HepG2 (cell line): ENCODE results near the gene RAB24. TPM values are rescaled to one million over a fixed set of nuclear protein-coding genes. Genes with fewer than 3 reads are reported as not detected.

Experiments
- ADNP ChIP-seq: sonication (generic); formaldehyde crosslinking; IDR thresholded peaks from 2 replicates; pipeline ENCODE4 v1.4.0; 2020; ENCODE audit warnings: missing genetic modification reagents
- EED ChIP-seq: sonication (generic); formaldehyde crosslinking; IDR thresholded peaks from 2 replicates; pipeline ENCODE4 v1.5.0; 2020; ENCODE audit warnings: mild to moderate bottlenecking, missing genetic modification reagents
- HNRNPLL ChIP-seq: fragments of 200-400 bp; formaldehyde crosslinking; IDR thresholded peaks from 2 replicates; pipeline ENCODE4 v1.6.1; 2017; ENCODE audit warnings: mild to moderate bottlenecking, low read depth, low read length; ENCODE audit not compliant: poor library complexity, severe bottlenecking
- KIAA2018 ChIP-seq: sonication (generic); formaldehyde crosslinking; IDR thresholded peaks from 2 replicates; pipeline ENCODE4 v1.5.0; 2020; ENCODE audit warnings: mild to moderate bottlenecking, missing genetic modification reagents, borderline replicate concordance
- KLF16 ChIP-seq, 2 experiments: sonication (generic) in 1 of 2; formaldehyde crosslinking in 1 of 2; IDR thresholded peaks; 2 replicates each; pipeline versions ENCODE4 v1.6.1 to v1.8.0; 2016 to 2023; ENCODE audit warnings: missing genetic modification reagents in 2 of 2, missing compliant biosample characterization in 1 of 2
- MAFF ChIP-seq: IDR thresholded peaks from 2 replicates; pipeline ENCODE4 v1.6.1; 2011; ENCODE audit warnings: low read depth, low read length, improper control_type of control experiment
- MAFG ChIP-seq: sonication (generic); formaldehyde crosslinking; IDR thresholded peaks from 2 replicates; pipeline ENCODE4 v1.5.1; 2020; ENCODE audit warnings: mild to moderate bottlenecking, missing genetic modification reagents
- MED13 ChIP-seq: sonication (generic); formaldehyde crosslinking; IDR thresholded peaks from 2 replicates; pipeline ENCODE4 v1.5.0; 2020; ENCODE audit warnings: missing genetic modification reagents
- RBFOX2 ChIP-seq: fragments of 200-400 bp; formaldehyde crosslinking; IDR thresholded peaks from 2 replicates; pipeline ENCODE4 v1.6.1; 2017; ENCODE audit warnings: low read depth, mild to moderate bottlenecking, low read length
- RFXANK ChIP-seq: IDR thresholded peaks from 2 replicates; pipeline ENCODE4 v1.6.1; 2016
- SMC3 ChIP-seq: IDR thresholded peaks from 2 replicates; pipeline ENCODE4 v1.6.1; 2011; ENCODE audit warnings: low read length, improper control_type of control experiment
- TEF ChIP-seq: sonication (generic); formaldehyde crosslinking; IDR thresholded peaks from 2 replicates; pipeline ENCODE4 v1.5.0; 2020; ENCODE audit warnings: missing genetic modification reagents
- ZFP36L1 ChIP-seq: sonication (generic); formaldehyde crosslinking; IDR thresholded peaks from 2 replicates; pipeline ENCODE4 v1.8.0; 2022; ENCODE audit warnings: mild to moderate bottlenecking, missing genetic modification reagents, moderate library complexity
- ZFP36L2 ChIP-seq: sonication (generic); formaldehyde crosslinking; IDR thresholded peaks from 2 replicates; pipeline ENCODE4 v1.4.0; 2020; ENCODE audit warnings: missing genetic modification reagents
- ZNF138 ChIP-seq: sonication (generic); formaldehyde crosslinking; IDR thresholded peaks from 2 replicates; pipeline ENCODE4 v1.5.0; 2020; ENCODE audit warnings: mild to moderate bottlenecking, low read depth, missing genetic modification reagents
- polyA plus RNA-seq, 8 experiments: library from polyadenylated mRNA; depleted of rRNA in 3 of 8; stranded (reverse) in 7 of 8; unstranded in 1 of 8; fragments of >200 nt; fragmentation: Illumina TruSeq in 4 of 8; extraction: Trizol in 4 of 8; gene quantifications; 2 replicates each; pipeline versions ENCODE4 v1.2.1 to v1.2.3, GENCODE V29; 2011 to 2016; ENCODE audit warnings: low read depth in 4 of 8, missing spikeins in 1 of 8, mixed read lengths in 1 of 8; ENCODE audit not compliant: insufficient read depth in 1 of 8
- total RNA-seq, 5 experiments: library from RNA; depleted of rRNA; stranded (reverse); fragments of >200 nt; fragmentation: Illumina TruSeq; extraction: Trizol; gene quantifications; 2 replicates each; pipeline ENCODE4 v1.2.3, GENCODE V29; 2016; ENCODE audit warnings: low read depth in 1 of 5
- TF ChIP-seq, protein P1 (sequence below): sonication (generic); formaldehyde crosslinking; IDR thresholded peaks from 2 replicates; pipeline ENCODE4 v1.4.0; 2020; ENCODE audit warnings: mild to moderate bottlenecking, missing genetic modification reagents

The RAB24 gene
- total and polyA plus RNA-seq, 2 of the 13 experiments (the other 11 are each of a cell fraction or from before 2014, with no cell fraction given), result 22.9 to 63.7 TPM

- TF ChIP-seq KIAA2018 (CRISPR knock-in tag) (no peak), ZFP36L2 (CRISPR knock-in tag) (no peak), ZNF138 (peak; percentile 40; the same call in 1 of the 2 replicates), KLF16 (CRISPR knock-in tag; IDR thresholded peaks at IDR 0.05) (peak in 1 of 2 experiments; percentile 71; a peak in 1 of 4 replicates), TEF (no peak), MAFF (no peak), EED (CRISPR knock-in tag) (no peak), MAFG (CRISPR knock-in tag) (no peak), HNRNPLL (peak; percentile 10), ZFP36L1 (CRISPR knock-in tag) (no peak), ADNP (no peak), SMC3 (no peak), MED13 (CRISPR knock-in tag) (no peak; the same call in 1 of the 2 replicates), RFXANK (no peak), RBFOX2 (peak; percentile 65)
- TF ChIP-seq, protein P1, sequence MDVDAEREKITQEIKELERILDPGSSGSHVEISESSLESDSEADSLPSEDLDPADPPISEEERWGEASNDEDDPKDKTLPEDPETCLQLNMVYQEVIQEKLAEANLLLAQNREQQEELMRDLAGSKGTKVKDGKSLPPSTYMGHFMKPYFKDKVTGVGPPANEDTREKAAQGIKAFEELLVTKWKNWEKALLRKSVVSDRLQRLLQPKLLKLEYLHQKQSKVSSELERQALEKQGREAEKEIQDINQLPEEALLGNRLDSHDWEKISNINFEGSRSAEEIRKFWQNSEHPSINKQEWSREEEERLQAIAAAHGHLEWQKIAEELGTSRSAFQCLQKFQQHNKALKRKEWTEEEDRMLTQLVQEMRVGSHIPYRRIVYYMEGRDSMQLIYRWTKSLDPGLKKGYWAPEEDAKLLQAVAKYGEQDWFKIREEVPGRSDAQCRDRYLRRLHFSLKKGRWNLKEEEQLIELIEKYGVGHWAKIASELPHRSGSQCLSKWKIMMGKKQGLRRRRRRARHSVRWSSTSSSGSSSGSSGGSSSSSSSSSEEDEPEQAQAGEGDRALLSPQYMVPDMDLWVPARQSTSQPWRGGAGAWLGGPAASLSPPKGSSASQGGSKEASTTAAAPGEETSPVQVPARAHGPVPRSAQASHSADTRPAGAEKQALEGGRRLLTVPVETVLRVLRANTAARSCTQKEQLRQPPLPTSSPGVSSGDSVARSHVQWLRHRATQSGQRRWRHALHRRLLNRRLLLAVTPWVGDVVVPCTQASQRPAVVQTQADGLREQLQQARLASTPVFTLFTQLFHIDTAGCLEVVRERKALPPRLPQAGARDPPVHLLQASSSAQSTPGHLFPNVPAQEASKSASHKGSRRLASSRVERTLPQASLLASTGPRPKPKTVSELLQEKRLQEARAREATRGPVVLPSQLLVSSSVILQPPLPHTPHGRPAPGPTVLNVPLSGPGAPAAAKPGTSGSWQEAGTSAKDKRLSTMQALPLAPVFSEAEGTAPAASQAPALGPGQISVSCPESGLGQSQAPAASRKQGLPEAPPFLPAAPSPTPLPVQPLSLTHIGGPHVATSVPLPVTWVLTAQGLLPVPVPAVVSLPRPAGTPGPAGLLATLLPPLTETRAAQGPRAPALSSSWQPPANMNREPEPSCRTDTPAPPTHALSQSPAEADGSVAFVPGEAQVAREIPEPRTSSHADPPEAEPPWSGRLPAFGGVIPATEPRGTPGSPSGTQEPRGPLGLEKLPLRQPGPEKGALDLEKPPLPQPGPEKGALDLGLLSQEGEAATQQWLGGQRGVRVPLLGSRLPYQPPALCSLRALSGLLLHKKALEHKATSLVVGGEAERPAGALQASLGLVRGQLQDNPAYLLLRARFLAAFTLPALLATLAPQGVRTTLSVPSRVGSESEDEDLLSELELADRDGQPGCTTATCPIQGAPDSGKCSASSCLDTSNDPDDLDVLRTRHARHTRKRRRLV (CRISPR knock-in tag), result no peak
Observed at GRCh38 chr5:177311723-177312648, 8.5 kb upstream of the RAB24 start, which contains the start of gene MXD3 (continued).
